ENCODE data around the gene IP6K3.

IP6K3 gene

DNA sequence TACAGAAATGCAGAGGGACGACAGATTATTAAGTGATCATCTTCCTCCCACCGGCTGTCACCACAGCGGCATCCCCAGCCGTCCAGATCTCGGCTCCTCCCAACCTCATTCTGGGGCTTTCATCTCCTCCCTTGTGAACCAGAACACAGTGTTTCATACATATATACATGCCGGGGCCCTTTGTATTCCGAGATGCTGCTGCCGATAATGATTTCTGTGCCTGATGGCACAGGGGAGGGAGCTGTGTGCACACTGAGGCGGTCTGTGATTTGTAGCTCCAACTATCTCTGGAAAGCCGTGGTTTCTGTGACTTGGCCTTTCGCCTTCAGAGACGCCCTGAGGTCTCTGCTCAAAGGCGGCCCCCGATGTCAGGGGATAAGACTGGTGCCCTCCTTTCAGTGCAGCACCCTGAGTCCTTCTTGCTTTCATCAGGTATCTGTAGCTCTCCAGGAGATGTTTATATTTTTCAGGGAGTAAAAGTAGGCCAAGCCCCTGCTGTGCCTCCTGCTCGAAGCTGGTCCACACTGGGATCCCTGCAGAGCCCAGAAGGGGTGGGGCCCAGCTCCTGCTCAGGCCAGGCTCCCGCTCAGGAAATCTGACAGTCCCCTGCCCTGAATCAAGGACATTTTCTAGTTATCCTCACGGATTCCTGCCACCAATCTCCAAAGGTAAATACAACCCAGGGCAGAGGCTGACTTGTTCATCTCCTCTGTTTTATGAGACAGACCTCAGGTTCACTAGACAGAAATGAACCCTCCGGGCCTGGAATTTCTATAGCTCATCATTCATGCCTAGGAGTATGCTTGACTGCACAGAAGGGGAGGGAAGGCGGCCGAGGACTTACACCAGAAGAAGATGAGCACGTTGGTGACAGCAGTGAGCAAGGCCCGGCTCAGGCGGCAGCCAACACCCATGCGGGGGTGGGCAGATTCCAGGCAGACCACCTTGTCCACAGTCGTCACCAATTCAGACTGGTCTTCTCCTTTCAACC, 31.0 kb upstream of the IP6K3 start:
- DNase-seq, result no peak

DNA sequence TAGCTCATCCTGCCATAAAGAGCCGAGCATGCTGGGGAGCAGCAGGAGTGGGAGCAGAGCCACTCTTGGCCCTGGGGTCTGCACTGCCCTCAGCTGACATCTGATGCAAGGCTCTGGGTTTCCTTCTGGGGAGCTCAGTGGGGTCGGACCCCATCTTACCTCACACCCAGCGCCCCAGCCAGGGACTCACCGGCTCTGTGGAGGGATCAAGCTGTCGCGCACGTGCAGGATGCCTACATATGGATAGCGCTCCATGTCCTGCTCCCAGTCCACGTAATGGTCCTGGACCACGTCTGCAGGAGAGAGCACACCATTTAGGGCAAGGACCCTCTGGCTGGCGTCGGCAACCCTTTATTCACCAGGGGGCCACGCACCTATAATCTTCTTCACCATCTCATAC, 30.1 kb upstream of the IP6K3 start:
- no peak for DNase-seq

DNA sequence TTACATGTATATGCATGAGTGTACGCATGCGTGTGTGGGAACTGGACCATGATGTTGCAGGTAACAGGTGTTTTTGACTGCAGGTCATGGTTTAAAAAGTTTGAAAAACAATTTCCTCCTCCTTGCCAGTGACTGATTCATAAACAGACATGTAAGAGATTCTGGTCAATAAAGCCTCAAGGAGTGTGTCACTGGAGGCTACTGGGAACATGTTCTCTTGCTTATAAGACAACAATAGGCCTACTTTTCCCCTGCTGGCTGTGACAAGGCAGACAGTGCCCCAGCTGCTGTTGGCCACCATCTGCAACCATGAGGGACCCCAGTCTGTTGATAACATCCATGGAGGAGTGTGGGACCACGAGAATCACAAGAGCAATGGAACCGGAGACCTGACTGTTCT, 29.5 kb upstream of the IP6K3 start:
- no peak for DNase-seq

GRCh38 chr6:33774774-33775173, 28.1 kb upstream of the IP6K3 start:
- no peak for DNase-seq

DNA sequence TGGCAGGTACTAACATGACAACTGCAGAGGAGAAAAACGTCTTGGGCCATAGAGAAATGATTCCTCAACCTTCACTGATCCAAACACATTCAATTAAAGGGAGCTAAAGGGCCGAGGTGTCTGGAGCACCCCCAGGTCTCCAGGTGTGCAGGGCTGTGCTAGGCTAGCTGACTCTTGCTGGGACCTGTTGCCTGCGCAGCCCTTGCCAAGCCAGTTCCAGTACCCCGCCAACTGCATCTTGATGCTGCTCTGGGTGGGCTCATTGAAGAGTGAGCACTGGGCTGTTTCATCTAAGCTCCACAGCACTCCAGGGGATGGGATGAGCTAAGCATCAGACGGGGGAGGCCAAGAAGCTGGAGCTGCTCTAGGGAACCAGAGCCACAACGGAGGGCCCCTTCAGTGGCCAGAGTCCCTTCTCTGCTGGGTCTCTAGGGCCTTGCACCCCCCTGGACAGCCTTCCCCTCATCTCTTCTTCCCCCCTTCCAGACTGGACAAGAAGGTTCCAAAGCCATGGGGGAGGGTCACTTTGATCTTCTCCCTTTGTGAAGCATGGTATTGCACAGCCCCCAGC, 26.3 kb upstream of the IP6K3 start:
- no peak for DNase-seq

- no peak for DNase-seq
These were observed 25.6 kb upstream of the IP6K3 start for GRCh38 chr6:33772082-33772830.

GRCh38 chr6:33771146-33772081, 24.7 kb upstream of the IP6K3 start:
- DNase-seq, result peak; percentile 75

GRCh38 chr6:33770833-33771145, 24.1 kb upstream of the IP6K3 start:
- no peak for DNase-seq

DNA sequence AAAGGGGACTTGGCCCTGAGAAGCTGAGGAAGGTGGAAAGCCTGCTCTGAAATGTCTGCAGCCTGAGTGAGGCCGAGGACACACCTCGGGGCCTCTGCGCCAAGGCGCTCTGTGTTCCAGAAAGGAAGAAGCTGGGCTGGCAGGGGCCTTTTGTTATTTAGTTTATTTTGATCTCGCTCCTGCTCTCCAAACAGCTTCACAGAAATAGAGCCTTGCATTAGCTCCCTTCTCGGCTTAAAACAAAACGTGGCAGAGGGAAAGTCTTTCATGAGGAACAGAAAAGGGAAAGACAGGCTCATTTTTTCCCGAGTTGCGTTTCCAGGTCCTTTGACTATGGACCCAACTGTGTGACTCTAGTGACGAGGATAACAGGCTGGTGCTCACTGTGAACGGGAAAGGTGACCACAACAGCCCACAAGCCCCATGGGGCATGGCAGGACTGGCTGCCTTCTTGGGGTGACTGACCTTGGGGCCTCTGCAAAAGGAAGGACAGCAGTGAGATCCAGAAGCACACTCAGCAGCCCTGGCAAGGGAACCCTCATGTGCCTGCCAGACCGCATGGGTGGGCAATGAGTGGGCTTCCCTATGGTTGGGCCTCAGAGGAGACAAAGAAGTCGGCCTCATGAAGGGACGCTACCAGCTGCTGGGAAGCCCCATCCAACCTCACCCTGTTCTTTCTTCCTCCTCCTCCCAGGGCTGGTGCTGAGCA, 23.6 kb upstream of the IP6K3 start:
- no peak for DNase-seq

DNA sequence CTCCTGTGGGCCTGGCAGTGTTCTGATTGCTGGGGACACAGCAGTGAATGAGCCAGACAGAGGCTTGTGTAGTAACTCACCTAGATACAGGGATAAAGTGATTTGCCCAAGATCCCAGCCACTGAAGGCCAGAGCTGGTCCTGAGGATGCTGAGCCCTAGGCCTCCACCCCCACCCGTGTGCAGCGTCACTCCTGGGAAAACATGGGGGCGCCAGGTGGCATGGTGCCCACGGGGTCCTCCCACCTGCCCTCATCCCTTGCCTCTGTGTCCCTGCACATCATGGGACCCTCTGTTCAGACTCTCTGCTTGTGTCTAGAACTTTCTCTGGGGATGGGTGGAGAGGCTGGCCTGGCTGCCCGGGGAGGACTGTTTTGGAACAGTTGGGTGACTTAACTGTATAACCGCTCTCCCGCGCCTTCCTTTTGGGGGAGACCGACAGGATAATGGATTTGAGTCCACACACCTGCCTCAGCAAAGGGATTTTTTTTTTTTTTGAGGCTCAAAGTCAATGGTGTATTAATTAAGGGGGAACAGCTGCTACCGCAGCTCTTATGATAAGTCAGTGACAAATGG, 22.6 kb upstream of the IP6K3 start:
- peak; percentile 75 for DNase-seq

GRCh38 chr6:33768644-33769120, 22.0 kb upstream of the IP6K3 start:
- peak; percentile 34 for DNase-seq

- no peak for DNase-seq
These were observed 20.5 kb upstream of the IP6K3 start for GRCh38 chr6:33766921-33767907.

DNA sequence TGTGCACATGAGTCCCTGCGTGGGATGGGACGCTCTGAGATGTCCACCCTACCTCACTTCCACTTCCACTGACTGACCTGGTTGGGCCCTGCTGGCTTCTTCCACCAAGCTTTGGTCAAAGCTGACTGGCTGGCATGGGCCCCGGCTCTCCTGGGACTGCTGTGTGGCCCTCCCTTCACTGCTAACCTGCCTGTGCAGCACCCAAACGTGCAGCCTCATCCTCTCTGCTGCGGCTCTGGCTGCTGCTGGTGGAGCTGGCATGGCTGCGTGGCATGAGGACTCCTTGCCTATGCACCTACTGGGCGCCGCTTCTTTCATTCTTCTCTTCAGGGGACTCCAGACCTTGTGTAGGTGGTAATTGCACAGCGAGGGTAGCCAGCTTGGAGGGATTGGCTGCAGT, 18.7 kb upstream of the IP6K3 start:
- no peak for DNase-seq

- no peak for DNase-seq
These were observed 17.3 kb upstream of the IP6K3 start for GRCh38 chr6:33764036-33764435.

DNA sequence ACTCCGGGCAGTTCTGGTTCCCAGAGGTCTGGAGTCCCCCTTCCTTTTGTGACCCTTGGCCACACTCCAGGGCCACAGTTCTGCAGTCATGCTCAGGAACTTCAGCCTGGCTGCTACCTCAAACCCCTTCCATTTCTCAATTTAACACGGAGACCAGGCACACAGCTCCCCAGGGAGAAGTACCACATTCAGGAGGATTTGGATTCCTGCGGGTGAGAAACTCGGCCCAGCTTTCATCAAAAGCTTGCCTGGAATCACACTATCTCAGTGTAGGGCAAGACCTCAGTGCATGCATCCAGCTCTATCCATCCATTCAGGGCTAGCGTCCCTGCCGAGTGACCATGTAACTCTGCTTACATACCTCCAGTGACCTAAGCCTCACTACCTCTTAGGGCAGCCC, 16.8 kb upstream of the IP6K3 start:
- DNase-seq, result no peak

- no peak for DNase-seq
These were observed 16.0 kb upstream of the IP6K3 start for GRCh38 chr6:33762713-33763112.

DNA sequence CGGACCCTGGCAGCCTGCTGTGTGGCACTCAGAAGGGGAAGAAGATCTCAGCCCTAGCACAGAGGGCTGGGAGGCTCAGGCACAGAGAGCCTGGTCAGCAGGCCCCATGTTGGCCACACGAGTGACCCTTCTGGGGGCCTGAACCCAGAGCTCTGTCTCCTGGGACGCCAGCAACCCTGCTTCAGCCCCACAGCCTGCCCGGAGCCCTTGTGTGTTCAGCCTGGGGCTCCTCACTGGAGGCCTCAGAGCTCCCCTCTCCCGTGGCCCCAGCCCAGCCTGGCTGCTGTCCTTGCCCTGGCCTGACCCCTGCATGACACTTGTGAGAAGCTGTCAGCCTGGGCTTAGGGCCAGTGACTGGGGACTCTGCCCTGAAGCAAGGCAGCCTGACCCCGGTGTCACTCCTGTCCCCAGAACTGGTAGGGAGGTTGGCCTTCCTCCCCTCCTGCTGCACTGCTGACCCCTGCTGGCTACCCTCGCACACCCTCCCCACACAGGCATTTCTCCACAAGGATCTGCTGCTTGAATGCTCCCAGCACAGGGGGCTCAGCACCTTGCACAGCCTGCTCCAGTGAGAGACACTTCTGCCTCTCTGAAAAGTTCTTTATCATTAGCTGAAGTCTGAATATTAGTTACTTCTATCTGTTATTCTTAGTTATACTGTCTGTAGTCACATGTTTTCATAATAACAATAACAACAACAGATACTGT, 15.4 kb upstream of the IP6K3 start:
- DNase-seq, result peak; percentile 38

DNA sequence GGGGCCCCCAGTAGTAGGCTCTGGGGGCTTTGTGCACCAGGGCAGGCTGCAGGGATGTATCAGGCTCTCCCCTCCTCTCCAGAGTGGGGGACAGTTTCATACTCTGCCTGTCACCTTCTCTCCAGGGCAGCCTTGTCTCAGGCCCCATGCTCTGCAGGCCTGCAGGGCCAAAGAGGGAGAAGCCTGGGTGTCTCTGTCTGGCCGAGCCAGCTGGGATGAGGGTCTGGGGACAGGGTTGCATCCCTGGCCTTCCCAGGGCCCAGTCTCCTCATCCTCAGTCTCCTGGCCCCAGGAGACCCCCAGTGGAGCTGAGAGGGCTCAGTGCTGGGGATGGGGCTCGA, 14.8 kb upstream of the IP6K3 start:
- DNase-seq, result no peak

DNA sequence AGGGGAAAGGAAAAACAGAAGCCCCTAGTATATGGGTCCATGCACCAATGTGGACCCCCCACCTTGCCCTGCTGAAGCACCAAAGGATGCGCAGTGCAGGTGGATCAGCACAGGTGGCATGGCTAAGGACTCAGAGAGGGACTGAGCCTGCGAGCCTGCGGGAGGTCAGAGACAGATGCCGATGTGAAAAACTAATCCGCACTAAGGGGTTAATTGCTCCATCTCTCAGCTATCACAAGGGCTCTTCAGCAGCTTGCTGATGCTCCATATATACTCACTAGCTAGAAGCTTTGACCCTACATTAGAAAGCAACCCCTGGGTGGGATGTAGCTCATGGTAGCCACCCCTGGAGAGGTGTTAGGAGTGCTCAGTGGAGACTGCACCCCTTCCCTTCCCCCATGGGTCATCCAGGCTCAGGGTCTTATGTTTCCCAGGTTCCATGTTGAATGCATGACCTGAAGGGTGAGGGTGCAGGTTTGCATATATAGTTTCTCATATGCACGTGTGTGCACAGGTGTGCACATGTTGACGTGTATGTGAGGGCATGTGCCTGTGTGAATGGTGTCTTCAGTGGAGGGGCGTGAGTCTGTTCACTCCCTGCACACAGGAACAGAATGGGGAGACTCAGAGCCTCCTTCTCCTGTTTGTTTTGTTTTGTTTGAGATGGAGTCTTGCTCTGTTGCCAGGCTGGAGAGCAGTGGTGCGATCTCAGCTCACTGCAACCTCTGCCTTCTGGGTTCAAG, 13.4 kb upstream of the IP6K3 start:
- DNase-seq, result peak; percentile 95
